Brain pericyte (primary cell): Measurements from ENCODE around the gene KRTAP4-4.
"Not testable (repeated sequence)": the region's sequence is repeated elsewhere in the genome, so short reads cannot be mapped to it uniquely, and the experiment has no call there.

Experiments
- DNase-seq: peaks from one replicate; pipeline ENCODE4 v3.0.0-alpha.2; 2012; ENCODE audit warnings: low read depth, low spot score

KRTAP4-4 gene

GRCh38 chr17:41160648-41161047 lies at the start of gene KRTAP4-4:
Gene KRTAP4-4, minus strand, starts transcription at chr17:41160748. Its CDS starts 57 bp downstream, at chr17:41160691.
- DNase-seq = no peak

- no peak for DNase-seq
Observed at GRCh38 chr17:41199421-41200078, 39.0 kb upstream of the KRTAP4-4 start.

- no peak for DNase-seq
Observed at GRCh38 chr17:41196068-41196467, 35.5 kb upstream of the KRTAP4-4 start.

GRCh38 chr17:41190328-41190727 lies 29.8 kb upstream of the KRTAP4-4 start:
- no peak for DNase-seq

- DNase-seq = not testable (repeated sequence)
Observed at GRCh38 chr17:41189837-41190318, 29.3 kb upstream of the KRTAP4-4 start, which contains the start of gene KRTAP9-1. Gene KRTAP9-1, plus strand, starts transcription at chr17:41189887. Its CDS starts 0 bp downstream, at chr17:41189887.

GRCh38 chr17:41186872-41187271 lies 26.3 kb upstream of the KRTAP4-4 start:
- DNase-seq = no peak

GRCh38 chr17:41185001-41185400 lies 24.5 kb upstream of the KRTAP4-4 start:
- no peak for DNase-seq

GRCh38 chr17:41184480-41184961 lies 24.0 kb upstream of the KRTAP4-4 start, which contains the start of gene KRTAP4-1:
Gene KRTAP4-1, minus strand, starts transcription at chr17:41184911. Its CDS starts 57 bp downstream, at chr17:41184854.
- DNase-seq = no peak

- DNase-seq = no peak
Observed at GRCh38 chr17:41178843-41179616, 18.5 kb upstream of the KRTAP4-4 start.

- no peak for DNase-seq
Observed at GRCh38 chr17:41178341-41178740, 17.8 kb upstream of the KRTAP4-4 start.

GRCh38 chr17:41177727-41178271 lies 17.3 kb upstream of the KRTAP4-4 start, which contains the start of gene KRTAP4-2:
Gene KRTAP4-2, minus strand, starts transcription at chr17:41178221. Its CDS starts 57 bp downstream, at chr17:41178164.
- no peak for DNase-seq

GRCh38 chr17:41176744-41177387 lies 16.3 kb upstream of the KRTAP4-4 start:
- DNase-seq = no peak

- DNase-seq = no peak
Observed at GRCh38 chr17:41171886-41172285, 11.3 kb upstream of the KRTAP4-4 start.

GRCh38 chr17:41168121-41168520 lies 7.6 kb upstream of the KRTAP4-4 start, which contains the start of gene KRTAP4-3:
Gene KRTAP4-3, minus strand, starts transcription at chr17:41168221. Its CDS starts 49 bp downstream, at chr17:41168172.
- no peak for DNase-seq

- DNase-seq = no peak
Observed at GRCh38 chr17:41167561-41167960, 7.0 kb upstream of the KRTAP4-4 start.

- DNase-seq = no peak
Observed at GRCh38 chr17:41163828-41164227, 3.3 kb upstream of the KRTAP4-4 start.

GRCh38 chr17:41160190-41160589 lies 358 bp downstream of the KRTAP4-4 start:
- not testable (repeated sequence) for DNase-seq

GRCh38 chr17:41153856-41154255 lies 6.7 kb downstream of the KRTAP4-4 start:
- DNase-seq = no peak

- DNase-seq = no peak
Observed at GRCh38 chr17:41151525-41151924, 9.0 kb downstream of the KRTAP4-4 start.

- DNase-seq = no peak
Observed at GRCh38 chr17:41150026-41150425, 10.5 kb downstream of the KRTAP4-4 start.

GRCh38 chr17:41149652-41149985 lies 10.9 kb downstream of the KRTAP4-4 start, which contains the start of gene KRTAP4-5:
Gene KRTAP4-5, minus strand, starts transcription at chr17:41149825. Its CDS starts 58 bp downstream, at chr17:41149767.
- DNase-seq = no peak
